ENCODE measurements around the gene CCKAR.

CCKAR gene

DNA sequence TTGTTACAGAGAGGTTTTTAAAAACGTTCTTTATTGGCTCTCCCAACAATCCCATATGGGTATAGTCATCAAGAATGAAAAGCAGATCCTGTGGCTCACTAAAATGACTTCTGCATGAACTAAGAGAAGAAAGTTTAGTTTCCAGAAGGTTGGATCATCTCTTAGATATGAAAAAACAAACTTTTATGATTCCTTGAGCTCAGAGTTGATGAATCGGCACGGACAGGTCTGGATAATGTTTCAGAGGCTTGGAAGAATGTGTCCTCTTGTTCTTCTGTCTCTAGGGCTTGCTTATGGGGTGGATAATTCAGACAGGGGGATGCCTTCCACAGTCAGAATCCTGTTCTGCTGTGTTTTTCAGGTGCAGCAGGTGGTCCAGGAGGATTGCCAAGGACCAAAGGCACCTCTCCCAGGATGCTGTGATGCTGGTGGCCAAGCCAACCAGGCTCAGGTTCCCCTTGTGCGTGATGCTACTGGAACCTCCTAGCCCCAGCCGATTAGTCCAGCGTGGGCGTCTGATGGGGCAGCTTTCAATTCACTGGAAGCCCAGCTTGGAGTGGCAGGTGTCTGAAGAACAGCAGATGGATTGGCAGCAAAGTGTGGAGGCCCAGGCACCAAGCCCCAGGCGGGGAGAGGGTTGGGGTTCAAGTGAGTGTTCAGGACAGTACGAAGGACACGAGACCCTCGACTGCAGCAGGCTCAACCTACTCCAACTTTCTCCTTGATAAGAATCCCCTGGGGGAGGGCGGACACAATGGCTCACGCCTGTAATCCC lies 30.3 kb downstream of the CCKAR start:
- DNase-seq (no peak), ATAC-seq (no peak)

DNA sequence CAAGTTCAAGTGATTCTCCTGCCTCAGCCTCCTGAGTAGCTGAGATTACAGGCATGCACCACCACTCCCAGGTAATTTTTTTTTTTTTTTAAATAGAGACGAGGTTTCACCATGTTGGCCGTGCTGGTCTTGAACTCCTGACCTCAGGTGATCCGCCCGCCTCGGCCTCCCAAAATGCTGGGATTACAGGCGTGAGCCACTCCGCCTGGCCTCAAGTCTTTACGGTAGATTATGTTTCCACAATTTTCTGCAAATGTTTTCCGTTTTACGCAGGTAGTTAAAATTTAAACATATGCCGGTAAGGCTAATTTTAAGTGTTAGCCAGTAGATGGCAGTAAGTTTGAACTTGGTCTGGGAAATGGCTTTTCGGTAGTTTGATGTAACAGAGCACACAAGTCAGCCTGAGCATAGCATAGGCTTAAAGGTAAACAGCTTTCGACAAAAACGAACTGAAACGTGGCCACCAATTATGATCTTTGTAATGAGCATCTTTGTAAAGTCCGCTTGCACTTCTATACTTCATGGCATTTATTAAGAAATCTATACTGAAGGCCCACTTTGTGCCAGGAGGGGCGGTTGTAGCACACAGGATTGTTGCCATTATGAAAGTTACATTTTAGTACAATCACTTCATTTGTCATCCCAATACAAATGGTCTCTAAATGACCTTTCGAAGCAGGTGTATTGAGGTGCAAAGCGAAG lies 31.1 kb downstream of the CCKAR start:
- DNase-seq (no peak), ATAC-seq (peak; percentile 29)

DNA sequence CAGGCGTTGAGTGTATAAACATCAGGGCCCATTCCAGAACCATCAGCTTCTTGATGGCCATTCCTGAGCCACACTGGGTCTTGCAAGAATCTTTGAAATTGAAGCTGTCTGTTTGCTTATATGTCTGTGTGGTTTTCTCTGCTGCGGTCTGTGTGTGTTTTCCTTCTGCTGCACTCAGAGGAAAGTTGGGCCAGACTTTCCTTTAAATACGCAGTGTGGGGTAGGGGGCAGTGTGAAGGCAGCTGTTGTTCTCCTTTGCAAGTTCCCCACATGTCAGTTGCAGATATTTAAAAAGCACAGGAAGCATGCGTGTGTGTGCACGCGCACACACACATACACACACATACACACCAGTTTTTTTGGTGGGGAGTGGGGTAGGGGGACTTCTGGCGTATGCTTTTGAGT lies 32.1 kb downstream of the CCKAR start:
- DNase-seq (no peak), ATAC-seq (no peak)

DNA sequence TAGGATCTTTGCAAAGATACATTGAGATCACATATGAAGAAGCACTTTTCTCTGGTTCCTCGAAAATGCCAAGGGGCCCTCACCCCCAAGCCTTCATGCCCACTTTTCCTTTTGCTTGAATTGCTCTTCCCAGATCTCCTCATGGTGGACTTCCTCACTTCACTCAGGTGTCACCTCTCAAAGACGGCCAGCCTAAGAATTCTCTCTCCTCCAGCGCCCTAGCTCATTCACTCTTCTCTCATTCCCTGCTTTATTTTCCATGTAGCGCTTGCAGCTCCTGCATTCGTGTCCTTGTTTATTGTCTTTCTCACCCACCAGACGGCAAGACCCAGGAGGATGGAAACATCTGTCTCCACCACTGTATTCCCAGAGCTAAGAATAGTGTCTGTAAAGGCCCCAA lies 32.9 kb downstream of the CCKAR start:
- DNase-seq = no peak
- no peak for ATAC-seq

DNA sequence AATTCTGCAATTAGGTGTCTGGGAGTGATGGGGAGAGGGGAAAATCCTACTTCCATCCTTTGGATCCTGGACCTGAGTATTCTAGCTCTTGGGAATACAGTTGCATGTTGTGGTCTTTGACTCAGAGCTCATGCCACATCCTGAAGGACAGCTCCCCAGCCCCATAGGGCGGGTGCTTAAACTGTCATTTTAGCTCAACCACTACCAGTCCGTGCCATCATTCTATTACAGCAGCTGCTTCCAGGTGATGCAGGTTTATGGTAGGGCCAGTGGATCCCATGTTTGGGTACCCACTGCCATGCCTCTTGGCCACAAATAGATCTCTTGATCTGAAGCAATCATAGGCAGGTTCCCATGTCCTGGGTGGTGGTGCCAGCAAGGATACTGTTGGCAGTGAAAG lies 34.7 kb downstream of the CCKAR start:
- ATAC-seq = no peak
- DNase-seq = no peak

DNA sequence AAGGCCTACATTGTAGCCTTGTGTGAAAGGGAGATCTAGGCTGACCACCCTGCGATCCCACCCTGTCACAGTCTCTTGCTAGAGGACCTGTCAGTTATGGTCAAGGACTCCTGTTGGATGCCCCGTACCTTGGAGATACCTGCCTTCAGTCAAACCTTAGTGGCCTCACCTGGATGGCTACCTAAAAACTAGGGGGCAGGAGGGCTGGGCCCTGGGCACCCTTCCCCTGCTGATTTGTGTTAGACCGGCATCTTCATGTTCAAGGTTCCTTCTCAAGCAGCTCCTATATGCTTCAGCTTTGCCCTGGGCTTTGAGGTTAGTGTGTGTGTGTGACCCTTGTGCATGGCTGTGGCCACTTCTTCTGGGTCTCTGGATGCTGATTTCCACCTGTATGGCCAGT lies 35.3 kb downstream of the CCKAR start:
- ATAC-seq = no peak

DNA sequence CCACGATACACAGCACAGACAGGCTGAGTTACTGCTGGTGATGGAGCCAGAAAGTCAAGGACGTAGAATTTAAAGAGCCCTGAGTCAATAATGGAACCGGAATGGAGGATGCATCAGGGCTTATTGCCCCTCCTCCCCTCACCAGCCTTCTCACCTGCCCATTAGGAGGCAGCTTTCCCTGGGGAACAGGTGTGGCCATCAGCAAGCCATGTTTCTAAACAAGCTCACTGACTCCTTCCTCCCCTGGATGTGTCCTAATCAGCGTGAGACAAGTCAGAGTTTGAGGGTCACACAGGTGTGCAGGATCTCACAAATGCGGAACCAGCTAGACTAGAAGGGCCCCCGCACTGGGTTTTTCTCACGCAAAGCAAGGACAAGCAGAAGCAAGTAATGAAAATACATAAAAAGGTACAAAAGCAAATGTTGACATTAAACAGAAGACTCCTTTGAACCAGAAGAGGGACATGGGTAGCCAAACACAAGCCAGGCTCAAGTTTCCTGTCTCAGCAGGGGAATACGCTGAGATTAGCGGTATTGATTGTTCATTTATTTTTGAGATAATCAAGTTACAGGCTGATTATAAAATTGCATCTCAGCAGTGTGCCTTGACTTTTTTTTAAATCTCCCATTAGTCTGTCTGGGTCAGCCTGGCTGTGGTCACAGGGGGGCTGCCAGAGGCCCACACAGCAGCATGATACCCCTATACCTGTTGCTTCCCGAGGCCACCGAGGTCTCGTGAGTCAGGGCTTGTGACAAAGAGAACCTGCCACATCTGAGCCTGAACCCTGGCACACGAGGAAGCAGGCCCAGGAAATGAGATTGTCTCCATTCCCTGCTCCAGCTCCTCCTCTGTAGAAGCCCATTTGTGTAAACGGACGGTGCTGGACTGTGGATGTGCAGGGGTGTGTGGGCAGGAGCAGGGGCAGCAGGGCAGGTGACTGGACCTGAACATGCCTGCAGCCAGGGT lies 37.4 kb downstream of the CCKAR start:
- ATAC-seq = peak; percentile 12

More for the DNA sequence above, 35.3 kb downstream of the CCKAR start:
- no peak for DNase-seq

DNA sequence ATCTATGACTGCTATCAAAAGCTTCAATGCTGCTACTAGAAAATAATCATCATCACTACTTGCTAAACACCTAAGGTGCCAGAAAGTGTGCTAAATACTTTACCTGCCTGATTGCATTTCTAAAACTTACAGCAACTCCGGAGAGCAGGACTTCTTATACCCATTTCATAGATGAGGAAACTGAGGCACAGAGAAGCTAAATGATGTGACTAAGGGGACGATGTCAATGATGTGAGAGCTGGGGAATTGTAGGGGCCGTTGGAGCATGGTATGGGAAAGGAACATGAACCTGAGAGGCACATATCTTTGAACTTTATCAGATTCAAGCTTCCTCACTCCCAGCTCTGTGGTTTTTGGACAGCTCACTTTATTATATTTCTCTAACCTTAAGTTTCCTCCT lies 38.7 kb downstream of the CCKAR start:
- no peak for ATAC-seq
- no peak for DNase-seq

More for the DNA sequence above, 37.4 kb downstream of the CCKAR start:
- DNase-seq = no peak

DNA sequence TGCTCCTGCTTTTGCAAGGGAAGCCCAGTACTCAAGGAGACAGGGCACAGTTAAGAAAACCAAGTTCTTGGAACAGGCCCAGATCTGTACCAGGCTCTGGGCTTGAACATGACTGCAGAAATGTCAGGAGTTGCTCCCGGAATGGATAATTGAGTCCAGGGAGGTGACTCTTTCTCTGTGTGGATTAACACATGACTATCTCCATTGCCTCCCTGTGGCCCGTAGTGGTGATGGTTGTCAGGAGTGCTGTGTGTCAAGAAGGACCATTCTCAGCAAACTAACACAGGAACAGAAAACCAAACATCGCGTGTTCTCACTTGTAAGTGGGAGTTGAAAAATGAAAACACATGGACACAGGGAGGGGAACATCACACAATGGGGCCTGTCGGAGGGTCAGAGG lies 39.9 kb downstream of the CCKAR start:
- ATAC-seq = no peak

DNA sequence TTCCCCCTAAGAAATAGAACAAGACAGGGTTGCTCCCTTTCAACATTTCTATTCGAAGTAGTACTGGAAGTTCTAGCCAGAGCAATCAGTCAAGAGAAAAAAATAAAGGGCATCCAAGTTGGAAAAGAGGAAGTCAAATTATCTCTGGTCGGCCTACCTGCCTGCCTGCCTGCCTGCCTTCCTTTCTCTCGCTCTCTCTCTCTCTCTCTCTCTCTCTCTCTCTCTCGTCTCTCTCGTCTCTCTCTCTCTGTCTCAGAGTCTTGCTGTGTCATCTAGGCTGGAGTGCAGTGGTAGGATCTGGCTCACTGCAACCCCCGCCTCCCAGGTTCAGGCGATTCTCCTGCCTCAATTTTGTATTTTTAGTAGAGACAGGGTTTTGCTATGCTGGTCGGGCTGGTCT lies 42.9 kb downstream of the CCKAR start:
- no peak for ATAC-seq
- DNase-seq = no peak

More for the DNA sequence above, 39.9 kb downstream of the CCKAR start:
- DNase-seq = no peak

DNA sequence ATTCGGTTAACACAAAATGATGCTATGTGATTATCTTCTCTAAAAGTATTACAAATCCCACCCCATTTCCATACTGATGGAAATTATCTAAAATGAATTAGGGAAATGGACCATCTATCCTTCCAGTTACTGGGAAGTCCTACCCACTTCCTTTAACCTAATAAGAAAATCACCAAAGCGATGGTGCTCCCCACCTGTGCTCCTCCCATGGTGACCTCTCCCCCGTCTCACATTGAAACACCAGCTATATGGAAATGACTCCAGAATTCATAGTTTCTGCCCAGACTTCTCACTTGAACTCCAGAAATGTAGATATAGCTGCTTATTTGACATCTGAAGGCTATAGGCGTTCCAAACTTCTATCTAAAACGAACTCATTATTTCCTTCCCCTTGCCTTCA lies 48.5 kb downstream of the CCKAR start:
- DNase-seq (no peak), ATAC-seq (no peak)

DNA sequence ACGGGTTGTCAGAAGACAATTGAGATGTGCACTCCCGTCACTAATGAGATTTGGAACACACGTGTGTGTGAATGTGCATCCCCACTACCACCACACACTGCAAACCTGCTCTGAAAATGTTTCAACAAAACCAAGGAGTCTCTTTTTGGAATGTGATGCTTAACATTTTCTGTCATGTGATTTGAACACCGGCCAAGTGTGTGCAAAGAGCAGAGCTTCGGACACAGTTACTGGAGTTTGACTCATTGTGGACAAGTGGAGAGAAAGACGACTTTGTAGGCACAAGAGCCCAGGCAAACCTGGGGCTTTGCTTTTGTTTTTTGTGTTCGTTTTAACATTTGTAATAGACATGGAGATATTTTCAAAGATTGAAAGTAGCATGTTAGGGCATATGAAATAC lies 49.2 kb downstream of the CCKAR start:
- ATAC-seq (no peak), DNase-seq (no peak)

DNA sequence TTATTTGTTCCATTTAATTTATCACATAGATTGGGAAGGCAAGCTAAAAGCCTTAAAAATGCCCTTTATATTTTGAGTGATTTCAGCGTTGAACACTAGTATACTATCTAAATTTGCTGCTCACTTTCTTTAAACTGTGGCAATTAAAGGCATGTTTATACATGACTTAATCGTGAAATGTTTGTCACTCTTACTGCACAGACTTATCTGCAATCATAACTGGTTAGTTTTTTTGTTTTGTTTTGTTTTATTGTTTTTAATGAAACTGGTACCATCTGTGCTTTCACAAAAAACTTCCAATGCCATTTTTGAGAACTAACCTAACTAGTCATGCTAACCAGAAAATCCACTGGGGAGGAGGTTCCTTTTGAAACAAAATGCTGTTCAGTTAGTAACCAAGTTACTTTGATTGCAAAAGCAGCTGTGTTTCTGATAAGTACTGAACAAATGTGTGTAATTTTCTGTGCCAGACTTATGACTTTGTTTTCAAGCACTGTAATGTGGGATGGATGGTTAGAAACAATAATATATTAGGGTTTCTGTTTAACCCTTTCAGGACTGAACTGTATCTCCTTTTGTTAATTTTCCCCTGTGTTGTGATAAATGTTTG lies 56.1 kb downstream of the CCKAR start:
- ATAC-seq (no peak), DNase-seq (no peak)

DNA sequence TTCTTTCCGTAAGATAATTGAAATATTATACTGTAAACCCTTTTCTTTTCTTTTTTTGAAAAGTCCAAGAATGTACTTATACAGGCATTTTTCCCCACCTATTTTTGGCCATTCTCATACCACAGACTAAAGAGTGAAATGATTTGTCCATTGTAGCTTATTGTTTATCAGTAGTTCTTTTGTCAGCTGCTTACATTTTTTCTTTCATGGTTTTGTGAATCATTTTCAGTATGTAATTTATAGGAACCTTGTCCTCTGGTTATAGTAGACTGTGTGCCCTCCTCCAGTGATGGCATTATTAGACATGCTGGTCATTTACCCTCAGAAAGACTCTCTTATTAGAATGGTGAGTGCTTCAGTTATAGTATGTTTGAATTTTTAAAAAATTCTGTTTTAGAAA lies 56.7 kb downstream of the CCKAR start:
- DNase-seq (no peak), ATAC-seq (no peak)

DNA sequence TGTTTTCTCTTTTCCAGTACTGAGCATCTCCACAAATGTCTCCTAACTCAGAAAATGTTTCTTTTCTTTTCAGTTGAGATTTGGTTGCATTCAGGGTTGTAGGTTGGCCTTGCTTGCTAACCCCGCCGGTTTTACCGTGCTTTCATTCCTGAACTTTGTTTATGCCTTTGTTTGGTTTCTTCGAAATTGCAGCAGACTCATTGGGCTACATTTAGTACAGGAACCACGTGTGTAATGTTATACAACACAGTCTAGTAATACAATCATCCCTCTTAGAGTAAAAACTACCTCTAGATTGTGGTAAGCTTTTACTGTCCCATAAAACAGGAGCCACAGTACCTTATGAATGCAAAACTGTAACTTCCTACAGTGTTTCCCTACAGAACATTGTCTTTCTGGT lies 57.9 kb downstream of the CCKAR start:
- ATAC-seq (no peak), DNase-seq (no peak)

DNA sequence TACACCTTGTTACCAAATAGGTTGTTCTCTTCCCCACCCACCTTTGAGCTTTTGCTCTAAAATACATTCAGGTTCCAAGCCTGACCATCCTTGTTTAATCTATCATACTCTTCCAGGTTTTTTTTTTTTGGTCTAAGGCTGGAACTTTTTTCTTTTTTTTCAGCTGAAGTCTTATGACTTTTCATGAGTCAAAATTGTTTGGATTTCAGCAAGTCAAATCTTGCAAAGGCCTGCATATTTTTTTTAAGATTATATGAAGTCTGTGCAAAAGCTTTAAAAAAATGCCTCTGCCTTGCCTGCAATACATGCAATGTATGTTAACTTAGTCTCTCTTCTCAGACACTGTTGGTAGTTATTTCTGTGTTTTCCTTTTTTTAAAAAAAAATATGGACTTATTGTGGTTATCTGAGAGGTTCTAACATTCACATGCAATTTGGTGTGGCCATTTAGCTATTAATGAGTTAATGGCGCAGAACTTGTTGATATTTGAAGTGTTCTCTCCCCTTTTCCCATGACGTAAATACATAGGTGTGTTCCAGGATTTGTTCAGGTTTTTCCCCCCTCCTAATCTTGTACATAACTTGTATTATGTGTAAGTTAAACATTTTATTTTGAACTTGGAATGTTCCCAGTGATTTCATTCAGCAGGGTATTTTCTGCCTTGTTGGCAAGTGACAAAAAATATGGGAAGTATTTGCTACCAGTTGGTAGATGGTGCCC lies 58.7 kb downstream of the CCKAR start:
- ATAC-seq (no peak), DNase-seq (no peak)

Data from stimulated activated naive CD8-positive, alpha-beta T cell treated with anti-CD3 and anti-CD28 coated beads, Interleukin-15, Interleukin-2, amounts not matched to agents 100 U/mL and 50 U/mL, for 24 hours (primary cell).